Astrocyte of the cerebellum (primary cell): ENCODE measurements around the gene BIN2.

Source experiments
- DNase-seq: peaks from one replicate; pipeline ENCODE4 v3.0.0-alpha.2; 2011; ENCODE audit warnings: low read depth
- H3K4me3 ChIP-seq: 2 replicates; pipeline ENCODE4 v1.5.1; 2011; ENCODE audit warnings: mild to moderate bottlenecking, low read depth, low read length, moderate library complexity
- CTCF ChIP-seq: IDR thresholded peaks from 2 replicates; pipeline ENCODE4 v1.5.1; 2012; ENCODE audit warnings: low read length, low read depth, moderate library complexity, mild to moderate bottlenecking; ENCODE audit errors: missing control alignments
- in situ Hi-C: cut with HindIII; loops from 2 replicates; pipeline ENCODE4 v1.10.0; 2017; ENCODE audit warnings: low sequenced_read_pairs

Gene BIN2

GRCh38 chr12:51368640-51369517 is 44.9 kb upstream of the BIN2 start:
- no peak overlapping the region for H3K4me3 ChIP-seq
- TF ChIP-seq CTCF: no peak
- in situ Hi-C loops: no loop called here
- DNase-seq: peak; percentile 20

- DNase-seq: no peak
- no peak overlapping the region for H3K4me3 ChIP-seq
- in situ Hi-C loops: no loop called here
- no peak for TF ChIP-seq CTCF
Measured at GRCh38 chr12:51365276-51365675, 41.3 kb upstream of the BIN2 start.

GRCh38 chr12:51364001-51364400 is 40.0 kb upstream of the BIN2 start:
- no peak for DNase-seq
- in situ Hi-C loops: no loop called here
- no peak overlapping the region for H3K4me3 ChIP-seq
- TF ChIP-seq CTCF: no peak

GRCh38 chr12:51362747-51363342 is 38.9 kb upstream of the BIN2 start:
- in situ Hi-C loops: no loop called here
- DNase-seq: no peak
- TF ChIP-seq CTCF: no peak
- H3K4me3 ChIP-seq: no peak overlapping the region

- no peak for DNase-seq
- no peak for TF ChIP-seq CTCF
- in situ Hi-C loops: no loop called here
- no peak overlapping the region for H3K4me3 ChIP-seq
Measured at GRCh38 chr12:51362307-51362706, 38.3 kb upstream of the BIN2 start.

GRCh38 chr12:51361161-51362016 is 37.4 kb upstream of the BIN2 start:
- DNase-seq: no peak
- H3K4me3 ChIP-seq: no peak overlapping the region
- TF ChIP-seq CTCF: no peak
- in situ Hi-C loops: no loop called here
